ENCODE results near the gene ZYX.
"Not testable (repeated sequence)": the region's sequence is repeated elsewhere in the genome, so short reads cannot be mapped to it uniquely, and the experiment has no call there.

The ZYX gene

GRCh38 chr7:143424476-143424875 is 43.3 kb downstream of the ZYX start:
- DNase-seq: not testable (repeated sequence)

GRCh38 chr7:143426479-143427142 is 45.5 kb downstream of the ZYX start:
- DNase-seq: no peak

GRCh38 chr7:143429770-143430698 is 48.9 kb downstream of the ZYX start:
- DNase-seq: no peak

- DNase-seq: no peak
Observed at GRCh38 chr7:143431109-143431508, 50.0 kb downstream of the ZYX start.

GRCh38 chr7:143433759-143434158 is 52.6 kb downstream of the ZYX start:
- DNase-seq: no peak

- no peak for DNase-seq
Observed at GRCh38 chr7:143434660-143435059, 53.5 kb downstream of the ZYX start.

- no peak for DNase-seq
Observed at GRCh38 chr7:143435266-143435665, 54.1 kb downstream of the ZYX start.

- no peak for DNase-seq
Observed at GRCh38 chr7:143436325-143436946, 55.3 kb downstream of the ZYX start.

GRCh38 chr7:143437578-143437977 is 56.4 kb downstream of the ZYX start:
- no peak for DNase-seq

- DNase-seq: no peak
Observed at GRCh38 chr7:143439866-143440265, 58.7 kb downstream of the ZYX start.
